Measurements from ENCODE around the gene ABCA4.
A peak's percentile ranks its signal among the peaks of the same experiment; 100 is the strongest.
"Not testable (repeated sequence)": the region's sequence is repeated elsewhere in the genome, so short reads cannot be mapped to it uniquely, and the experiment has no call there.

The ABCA4 gene

GRCh38 chr1:93972341-93972740 lies 148.6 kb downstream of the ABCA4 start:
- DNase-seq, result no peak

- DNase-seq, result no peak
These were observed 151.1 kb downstream of the ABCA4 start for GRCh38 chr1:93969887-93970286.

GRCh38 chr1:93969371-93969770 lies 151.6 kb downstream of the ABCA4 start:
- DNase-seq, result no peak

- no peak for DNase-seq
These were observed 153.6 kb downstream of the ABCA4 start for GRCh38 chr1:93967306-93967705.

GRCh38 chr1:93965888-93966287 lies 155.1 kb downstream of the ABCA4 start:
- DNase-seq, result no peak

GRCh38 chr1:93965256-93965655 lies 155.7 kb downstream of the ABCA4 start:
- DNase-seq, result no peak

- DNase-seq, result no peak
These were observed 156.2 kb downstream of the ABCA4 start for GRCh38 chr1:93964777-93965200.

GRCh38 chr1:93964096-93964776 lies 156.7 kb downstream of the ABCA4 start:
- no peak for DNase-seq

GRCh38 chr1:93963585-93963984 lies 157.4 kb downstream of the ABCA4 start:
- no peak for DNase-seq

- no peak for DNase-seq
These were observed 159.0 kb downstream of the ABCA4 start for GRCh38 chr1:93961906-93962305.

- DNase-seq, result no peak
These were observed 159.5 kb downstream of the ABCA4 start for GRCh38 chr1:93961443-93961842.

GRCh38 chr1:93960641-93961147 lies 160.3 kb downstream of the ABCA4 start:
- no peak for DNase-seq

- DNase-seq, result no peak
These were observed 161.5 kb downstream of the ABCA4 start for GRCh38 chr1:93959413-93959812.

GRCh38 chr1:93958726-93959100 lies 162.2 kb downstream of the ABCA4 start:
- DNase-seq, result peak; percentile 51

GRCh38 chr1:93958032-93958725 lies 162.8 kb downstream of the ABCA4 start:
- no peak for DNase-seq

GRCh38 chr1:93955765-93956164 lies 165.2 kb downstream of the ABCA4 start:
- no peak for DNase-seq

- DNase-seq, result not testable (repeated sequence)
These were observed 173.8 kb downstream of the ABCA4 start for GRCh38 chr1:93947002-93947686.
